Superior temporal gyrus (tissue), 1 donor: ENCODE results near the gene ARHGAP44.
"Not testable (repeated sequence)": the region's sequence is repeated elsewhere in the genome, so short reads cannot be mapped to it uniquely, and the experiment has no call there.

ENCODE experiments used
- DNase-seq: peaks from one replicate; pipeline ENCODE4 v3.0.0-alpha.2; 2016; ENCODE audit errors: extremely low spot score

Gene ARHGAP44

GRCh38 chr17:12964162-12964561, 174.9 kb downstream of the ARHGAP44 start:
- no peak for DNase-seq

- DNase-seq, result no peak
Measured at GRCh38 chr17:12964840-12965239, 175.5 kb downstream of the ARHGAP44 start.

GRCh38 chr17:12965988-12966387, 176.7 kb downstream of the ARHGAP44 start:
- no peak for DNase-seq

GRCh38 chr17:12966413-12966812, 177.1 kb downstream of the ARHGAP44 start:
- no peak for DNase-seq

- no peak for DNase-seq
Measured at GRCh38 chr17:12967962-12968361, 178.7 kb downstream of the ARHGAP44 start.

- DNase-seq, result no peak
Measured at GRCh38 chr17:12973496-12974004, 184.3 kb downstream of the ARHGAP44 start.

DNA sequence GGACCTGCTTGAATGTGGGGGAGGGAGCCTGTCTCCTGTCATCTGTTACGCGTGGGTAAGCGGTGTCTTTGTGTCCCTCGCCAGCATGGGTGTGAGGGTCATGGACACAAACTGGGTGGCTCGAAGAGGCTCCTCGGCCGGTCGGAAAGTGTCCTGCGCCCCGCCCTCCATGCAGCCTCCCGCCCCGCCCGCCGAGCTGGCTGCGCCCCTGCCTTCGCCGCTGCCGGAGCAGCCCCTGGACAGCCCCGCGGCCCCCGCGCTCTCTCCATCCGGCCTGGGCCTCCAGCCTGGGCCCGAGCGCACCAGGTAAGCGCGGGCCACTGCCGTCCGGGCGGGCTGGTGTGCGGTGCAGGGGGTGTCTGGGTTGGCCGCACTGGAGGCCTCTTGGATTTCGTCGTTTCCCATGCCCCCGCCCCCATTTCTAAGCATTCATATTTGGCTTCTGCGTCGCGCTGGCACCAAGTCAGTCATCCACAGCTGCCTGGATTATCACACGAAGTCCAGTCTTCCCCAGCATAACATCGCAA, 184.8 kb downstream of the ARHGAP44 start:
- no peak for DNase-seq

- DNase-seq, result no peak
Measured at GRCh38 chr17:12977008-12977751, 187.9 kb downstream of the ARHGAP44 start.

GRCh38 chr17:12978787-12979186, 189.5 kb downstream of the ARHGAP44 start:
- not testable (repeated sequence) for DNase-seq

DNA sequence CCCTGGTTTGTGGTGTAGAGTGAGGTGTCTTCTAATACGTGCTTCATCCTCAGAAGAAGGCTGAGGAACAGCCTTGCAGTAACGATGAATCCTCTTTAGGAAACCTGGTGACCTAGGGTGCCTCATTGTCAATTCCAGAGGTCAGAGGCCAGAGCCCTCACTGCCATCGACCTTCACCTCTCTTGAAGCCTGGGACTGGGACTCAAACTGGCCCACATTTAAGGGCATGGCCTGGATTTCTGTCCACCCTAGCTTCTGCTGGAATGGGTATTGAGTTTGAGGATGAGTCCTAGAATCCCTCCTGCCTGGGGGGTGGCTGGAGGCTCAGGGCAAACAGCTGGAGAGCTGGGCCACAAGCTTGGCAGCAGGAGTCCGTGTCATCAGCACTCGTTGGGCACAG, 189.9 kb downstream of the ARHGAP44 start:
- DNase-seq, result no peak

- no peak for DNase-seq
Measured at GRCh38 chr17:12979826-12980500, 190.7 kb downstream of the ARHGAP44 start.

DNA sequence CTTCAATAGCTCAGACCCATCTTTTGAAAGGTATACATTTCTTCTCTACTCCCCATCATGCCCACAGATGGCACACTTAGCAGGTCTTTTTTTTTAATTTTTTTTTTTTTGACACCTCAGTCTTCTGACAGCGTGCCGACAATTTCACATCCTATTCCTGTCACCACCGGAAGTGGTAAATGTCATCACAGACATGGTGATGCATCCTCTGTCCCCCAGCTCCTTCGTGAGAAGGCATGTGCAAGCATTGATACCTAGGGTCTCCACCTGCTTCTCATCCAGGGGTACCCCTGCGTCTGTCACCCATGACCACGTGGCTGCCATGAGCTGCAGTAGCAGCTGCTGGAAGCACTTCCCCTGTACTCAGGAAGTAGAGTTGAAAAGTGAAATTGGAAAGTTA, 192.9 kb downstream of the ARHGAP44 start:
- no peak for DNase-seq

DNA sequence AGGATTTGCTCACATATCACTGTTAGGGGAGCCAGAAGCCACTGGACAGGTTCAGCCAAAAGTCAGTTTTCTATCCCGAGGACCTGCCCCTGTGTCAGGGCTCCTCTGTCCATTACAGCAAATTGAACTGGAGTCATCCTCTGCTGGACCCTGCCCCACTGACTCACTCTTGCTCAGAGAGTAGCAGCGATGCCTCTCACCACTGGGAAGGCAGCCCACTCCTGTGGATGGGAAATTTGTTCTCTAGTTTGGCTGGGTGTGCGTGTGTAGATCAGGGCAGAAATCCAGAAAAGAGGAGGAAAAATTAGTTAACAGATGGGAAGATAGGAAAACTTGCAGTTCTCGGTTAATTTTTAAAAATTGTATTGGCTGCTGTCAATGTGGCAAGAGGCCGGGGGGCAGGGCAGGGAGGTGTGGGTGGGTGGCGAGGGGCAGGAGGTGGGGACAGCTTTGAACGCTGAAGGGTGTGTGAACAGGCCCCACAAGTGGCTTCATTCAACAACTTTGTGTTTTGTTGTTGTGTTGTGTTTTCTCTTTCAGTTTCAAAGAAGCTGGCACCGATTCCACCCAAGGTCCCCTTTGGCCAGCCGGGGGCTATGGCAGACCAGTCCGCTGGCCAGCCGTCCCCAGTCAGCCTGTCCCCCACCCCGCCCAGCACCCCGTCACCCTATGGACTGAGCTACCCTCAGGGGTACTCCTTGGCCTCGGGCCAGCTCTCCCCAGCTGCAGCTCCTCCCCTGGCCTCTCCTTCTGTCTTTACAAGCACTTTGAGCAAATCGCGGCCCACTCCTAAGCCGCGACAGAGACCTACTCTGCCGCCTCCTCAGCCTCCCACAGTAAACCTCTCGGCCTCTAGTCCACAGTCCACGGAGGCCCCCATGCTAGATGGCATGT, 194.9 kb downstream of the ARHGAP44 start:
- DNase-seq, result peak; percentile 53

DNA sequence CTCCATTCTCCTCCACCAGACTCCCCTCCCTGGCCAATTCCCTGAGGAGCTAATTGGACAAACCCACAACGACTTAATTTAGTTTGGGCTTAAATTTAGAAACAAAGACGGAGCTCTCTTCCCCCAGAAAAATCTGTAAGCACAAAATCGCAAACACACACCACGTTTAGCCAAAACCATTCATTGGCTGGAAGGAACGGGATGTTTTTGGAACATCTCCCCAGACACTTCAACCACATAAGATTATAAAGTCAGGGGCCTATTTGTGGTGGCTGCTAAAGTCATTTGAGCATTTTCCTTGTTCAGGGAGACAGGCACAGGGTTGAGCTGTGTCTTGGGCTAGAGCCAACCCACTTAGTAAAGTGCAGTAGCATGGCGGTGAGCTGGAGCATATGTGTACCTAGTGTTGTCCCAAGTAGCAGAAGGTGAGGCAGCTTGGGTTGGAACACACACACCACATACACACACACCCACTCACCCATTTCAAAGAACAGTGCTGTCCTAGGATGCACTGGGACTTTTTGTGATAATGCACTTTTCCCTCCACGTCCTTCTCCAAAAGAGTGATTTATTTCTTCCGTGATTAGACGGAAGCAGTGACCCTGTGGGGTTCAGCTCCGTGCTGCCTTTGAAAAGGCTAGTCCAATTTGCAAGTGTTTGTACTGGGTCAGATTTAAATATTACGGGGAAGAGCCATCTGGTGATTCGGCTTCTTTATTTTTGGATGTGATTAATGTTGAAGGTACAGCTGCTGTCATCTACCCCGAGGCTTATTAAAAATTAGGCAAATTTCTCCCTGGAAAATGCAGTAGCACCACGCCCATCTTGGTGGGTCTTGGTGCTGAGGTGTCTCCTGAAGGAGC, 196.4 kb downstream of the ARHGAP44 start:
- DNase-seq, result peak; percentile 45

GRCh38 chr17:12987120-12987519, 197.8 kb downstream of the ARHGAP44 start:
- no peak for DNase-seq

DNA sequence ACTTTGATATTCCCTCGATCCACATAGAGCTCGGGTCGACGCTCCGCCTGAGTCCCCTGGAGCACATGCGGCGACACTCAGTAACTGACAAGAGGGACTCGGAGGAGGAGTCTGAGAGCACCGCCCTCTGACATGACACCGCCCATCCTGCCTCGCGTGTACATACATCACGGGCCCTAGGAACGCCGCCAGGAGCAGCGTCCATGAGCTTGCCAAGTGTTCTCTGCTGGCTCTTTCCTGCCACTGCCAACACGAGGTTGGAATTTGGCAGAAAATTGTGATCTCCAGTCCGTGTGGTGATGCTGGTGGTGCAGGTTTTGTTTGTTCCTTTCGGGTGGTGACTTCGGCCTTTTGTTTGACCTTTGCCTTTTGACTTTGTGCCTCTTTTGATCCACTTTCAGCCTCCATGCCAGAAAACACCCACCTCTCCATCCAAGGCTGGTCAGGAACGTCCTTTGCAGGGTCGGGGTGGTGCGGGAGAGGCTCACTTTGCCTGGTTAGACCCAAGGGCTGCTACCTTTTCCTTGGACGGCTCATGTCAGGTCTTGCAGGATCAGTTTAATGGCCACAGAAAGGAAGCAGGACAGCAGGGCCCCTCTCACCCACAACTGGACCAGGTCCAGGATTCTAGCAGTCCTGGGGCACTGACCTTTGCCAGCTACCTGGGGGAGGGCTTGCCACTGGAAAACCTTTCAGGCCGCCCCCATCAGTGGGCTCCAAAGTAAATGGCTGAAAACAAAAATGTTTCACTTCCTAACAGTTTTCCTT, 200.9 kb downstream of the ARHGAP44 start:
- no peak for DNase-seq

DNA sequence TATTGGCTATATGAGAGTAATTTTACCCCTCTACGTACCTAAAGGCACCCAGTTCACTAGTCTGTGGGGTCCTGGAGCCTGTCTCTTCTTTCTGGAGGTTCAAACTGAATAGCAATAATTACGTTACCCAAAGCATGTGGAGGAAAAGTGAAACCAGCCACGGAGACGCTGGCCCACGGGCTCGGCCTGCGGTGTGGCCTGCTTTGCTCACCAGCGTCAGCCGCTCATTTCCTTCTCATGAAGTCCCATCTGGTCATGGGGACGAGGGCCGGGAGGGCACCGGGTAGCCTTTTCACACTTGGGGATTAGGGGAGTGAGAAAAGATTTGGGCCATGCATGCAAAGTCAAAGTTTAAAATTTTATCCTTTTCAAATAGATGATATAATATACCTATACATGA, 201.6 kb downstream of the ARHGAP44 start:
- no peak for DNase-seq

GRCh38 chr17:12992676-12993075, 203.4 kb downstream of the ARHGAP44 start:
- no peak for DNase-seq

DNA sequence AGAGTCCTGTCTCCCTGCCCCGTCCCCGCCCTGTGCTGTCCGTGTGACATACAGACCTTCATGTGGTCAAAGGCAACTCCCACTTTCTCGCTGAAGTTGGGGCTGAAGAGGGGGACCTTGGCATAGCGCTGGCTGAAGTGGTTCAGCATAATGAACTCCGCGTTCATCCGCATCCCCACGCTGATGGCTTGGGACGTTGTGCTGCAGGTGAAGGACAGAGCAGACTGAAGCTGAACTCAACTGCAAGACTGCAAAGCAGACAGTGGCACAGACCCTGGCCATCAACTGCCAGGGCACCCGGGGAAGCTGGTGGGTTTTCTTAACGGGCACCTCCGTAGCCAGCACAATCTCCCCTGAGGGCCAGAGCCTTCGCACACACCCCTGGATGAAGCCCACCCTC, 204.3 kb downstream of the ARHGAP44 start:
- no peak for DNase-seq
